ENCODE data around the gene MMP27. TPM values are rescaled to one million over a fixed set of nuclear protein-coding genes. Genes with fewer than 3 reads are reported as not detected.

The MMP27 gene
- total RNA-seq, 6 experiments from 2014 or later: 0.11 TPM; not detected in 5

DNA sequence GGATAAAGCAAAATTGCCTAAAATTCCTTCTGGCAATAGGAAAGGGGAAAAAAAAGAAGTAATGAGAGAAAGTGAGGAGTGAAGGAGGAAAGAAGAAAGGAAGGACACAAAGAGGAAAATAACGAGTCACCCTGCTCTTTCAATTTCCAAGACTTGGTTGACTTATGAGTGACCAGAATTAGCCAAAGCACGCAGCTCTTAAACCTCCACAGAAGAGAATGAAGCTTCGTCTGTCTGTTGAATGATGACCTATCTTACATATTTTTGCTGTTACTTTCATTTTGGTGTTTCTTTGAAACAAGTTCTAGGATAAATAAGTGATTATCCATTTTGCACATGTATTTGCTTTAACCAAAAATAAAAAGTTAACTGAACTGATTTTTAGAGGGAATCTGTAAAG, 728 bp downstream of the MMP27 start:
- H3K4me3 ChIP-seq: no peak overlapping the region
- no peak for TF ChIP-seq POLR2A (IDR thresholded peaks at IDR 0.05)
- TF ChIP-seq, protein P1, sequence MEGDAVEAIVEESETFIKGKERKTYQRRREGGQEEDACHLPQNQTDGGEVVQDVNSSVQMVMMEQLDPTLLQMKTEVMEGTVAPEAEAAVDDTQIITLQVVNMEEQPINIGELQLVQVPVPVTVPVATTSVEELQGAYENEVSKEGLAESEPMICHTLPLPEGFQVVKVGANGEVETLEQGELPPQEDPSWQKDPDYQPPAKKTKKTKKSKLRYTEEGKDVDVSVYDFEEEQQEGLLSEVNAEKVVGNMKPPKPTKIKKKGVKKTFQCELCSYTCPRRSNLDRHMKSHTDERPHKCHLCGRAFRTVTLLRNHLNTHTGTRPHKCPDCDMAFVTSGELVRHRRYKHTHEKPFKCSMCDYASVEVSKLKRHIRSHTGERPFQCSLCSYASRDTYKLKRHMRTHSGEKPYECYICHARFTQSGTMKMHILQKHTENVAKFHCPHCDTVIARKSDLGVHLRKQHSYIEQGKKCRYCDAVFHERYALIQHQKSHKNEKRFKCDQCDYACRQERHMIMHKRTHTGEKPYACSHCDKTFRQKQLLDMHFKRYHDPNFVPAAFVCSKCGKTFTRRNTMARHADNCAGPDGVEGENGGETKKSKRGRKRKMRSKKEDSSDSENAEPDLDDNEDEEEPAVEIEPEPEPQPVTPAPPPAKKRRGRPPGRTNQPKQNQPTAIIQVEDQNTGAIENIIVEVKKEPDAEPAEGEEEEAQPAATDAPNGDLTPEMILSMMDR (IDR thresholded peaks at IDR 0.05): no peak
- no peaks in the 10 kb centered on the region for H3K9me3 ChIP-seq
- intact Hi-C loops (cut with DNase I): no loop called here
- H3K27me3 ChIP-seq: no peaks in the 10 kb centered on the region
- DNase-seq (no peak), ATAC-seq (no peak)
- H3K36me3 ChIP-seq: no peaks in the 10 kb centered on the region
- 58% methylated on average over 3 of the region's 3 CpGs for WGBS (ENCODE audit: insufficient coverage, low coverage, low lambda C conversion rate, missing lambda C conversion rate)
- H3K27ac ChIP-seq: no peak overlapping the region
- no peaks in the 10 kb centered on the region for H3K4me1 ChIP-seq

DNA sequence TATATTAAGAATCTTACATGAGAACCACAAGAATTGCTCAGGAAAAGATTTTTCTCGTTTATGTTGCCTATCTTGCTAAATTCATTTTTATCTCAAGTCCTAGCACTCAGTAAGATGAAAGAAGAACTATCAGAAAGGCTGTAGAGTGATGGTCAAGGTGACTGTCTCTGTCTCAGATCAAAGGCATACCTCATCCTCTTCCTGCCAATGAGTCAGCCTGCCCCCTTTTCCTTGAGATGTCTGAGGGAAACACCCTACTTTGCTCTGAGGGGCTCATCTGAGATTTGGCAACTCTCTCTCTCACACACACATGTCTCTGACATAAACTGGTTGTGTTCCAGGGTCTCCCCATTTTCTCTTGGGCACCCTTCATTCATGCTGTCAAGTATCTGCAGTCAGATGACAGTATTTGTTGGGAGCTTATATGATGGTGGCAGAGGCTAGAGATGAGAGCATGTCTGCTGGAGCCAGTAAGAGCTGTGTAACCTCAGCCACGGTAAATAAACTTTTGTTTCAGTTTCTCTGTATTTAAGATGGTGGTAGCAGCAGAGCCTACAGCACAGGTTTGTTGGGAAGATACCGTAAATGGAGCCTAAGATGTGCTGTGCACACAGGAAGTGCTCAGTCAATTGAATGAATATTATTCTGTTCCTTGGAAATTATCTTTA, 1.6 kb downstream of the MMP27 start:
- no peaks in the 10 kb centered on the region for H3K4me1 ChIP-seq
- DNase-seq (no peak), ATAC-seq (no peak)
- no peaks in the 10 kb centered on the region for H3K27me3 ChIP-seq
- no peaks in the 10 kb centered on the region for H3K9me3 ChIP-seq
- TF ChIP-seq, protein P1 (IDR thresholded peaks at IDR 0.05): no peak
- TF ChIP-seq POLR2A (IDR thresholded peaks at IDR 0.05): no peak
- no peak overlapping the region for H3K4me3 ChIP-seq
- H3K27ac ChIP-seq: no peak overlapping the region
- WGBS (ENCODE audit: insufficient coverage, low coverage, low lambda C conversion rate, missing lambda C conversion rate): 45% methylated on average over 3 of the region's 3 CpGs
- intact Hi-C loops (cut with DNase I): no loop called here
- H3K36me3 ChIP-seq: no peaks in the 10 kb centered on the region

DNA sequence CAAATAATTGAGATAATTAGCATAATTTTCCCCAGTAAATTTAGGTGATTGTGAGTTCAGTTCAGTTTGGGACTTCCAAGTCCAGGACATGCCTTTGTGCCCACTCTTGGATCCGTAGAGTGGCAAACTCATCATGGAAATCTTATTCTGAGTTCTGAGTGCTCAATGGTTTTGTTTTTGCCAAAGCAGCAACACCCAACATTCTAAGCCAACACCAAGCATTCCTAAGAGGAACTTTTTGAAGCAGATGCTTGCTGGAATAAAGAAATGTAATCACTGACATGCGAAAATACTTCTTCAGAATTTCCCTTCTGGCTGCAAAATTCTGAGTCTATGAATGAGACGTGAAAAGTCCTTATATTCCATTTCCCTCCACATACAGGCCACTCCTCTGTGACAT, 10.4 kb downstream of the MMP27 start:
- ATAC-seq: no peak
- H3K36me3 ChIP-seq: no peaks in the 10 kb centered on the region
- WGBS (ENCODE audit: insufficient coverage, low coverage, low lambda C conversion rate, missing lambda C conversion rate): 57% methylated on average over 3 of the region's 3 CpGs
- no peak overlapping the region for H3K4me3 ChIP-seq
- DNase-seq: no peak
- H3K27me3 ChIP-seq: no peaks in the 10 kb centered on the region
- intact Hi-C loops (cut with DNase I): no loop called here
- no peak for TF ChIP-seq POLR2A (IDR thresholded peaks at IDR 0.05)
- TF ChIP-seq, protein P1 (IDR thresholded peaks at IDR 0.05): no peak
- H3K27ac ChIP-seq: no peak overlapping the region
- H3K9me3 ChIP-seq: no peaks in the 10 kb centered on the region
- H3K4me1 ChIP-seq: no peaks in the 10 kb centered on the region

DNA sequence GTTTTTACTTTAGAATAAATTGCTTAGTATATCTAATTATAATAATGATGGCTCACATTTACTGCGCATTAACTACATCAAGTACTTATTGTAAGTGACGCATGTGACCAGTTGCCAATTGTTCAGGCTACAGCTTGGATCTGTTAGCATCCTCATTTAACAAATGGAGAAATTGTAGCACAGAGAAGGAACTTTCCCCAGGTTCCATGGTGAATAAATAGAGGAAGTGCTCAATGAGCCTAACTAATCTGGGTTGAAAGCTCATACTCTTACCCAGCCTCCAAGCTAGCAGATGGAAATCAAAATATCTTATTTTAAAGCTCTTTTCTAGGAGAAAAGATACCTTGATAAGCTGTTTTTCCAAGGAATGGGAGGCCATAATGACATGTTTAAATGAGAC, 19.8 kb downstream of the MMP27 start:
- ATAC-seq: no peak
- no peak overlapping the region for H3K27ac ChIP-seq

More for the DNA sequence above, 19.8 kb downstream of the MMP27 start:
- Histone ChIP-seq H3K36me3 (no peaks in the 10 kb centered on the region), H3K4me3 (no peak overlapping the region), H3K27me3 (no peaks in the 10 kb centered on the region), H3K9me3 (no peaks in the 10 kb centered on the region), H3K4me1 (no peaks in the 10 kb centered on the region)
- 80% methylated on average over 2 of the region's 2 CpGs for WGBS (ENCODE audit: insufficient coverage, low coverage, low lambda C conversion rate, missing lambda C conversion rate)
- TF ChIP-seq, protein P1 (IDR thresholded peaks at IDR 0.05): no peak
- no peak for TF ChIP-seq POLR2A (IDR thresholded peaks at IDR 0.05)
- DNase-seq: no peak
- intact Hi-C loops (cut with DNase I): no loop called here
